H1 (cell line): Measurements from ENCODE around the gene ARL5C. TPM values are rescaled to one million over a fixed set of nuclear protein-coding genes. Genes with fewer than 3 reads are reported as not detected.

Source experiments
- CTCF ChIA-PET: fragments of 300-600 bp; sonication (Branson Sonifier 250); formaldehyde crosslinking; loops from one replicate; lab custom pipeline; 2021; ENCODE audit not compliant: partially characterized antibody; lab: Charles Lee
- POLR2A ChIA-PET: fragments of 300-600 bp; sonication (Branson Sonifier 250); formaldehyde crosslinking; loops from one replicate; lab custom pipeline; 2021; ENCODE audit warnings: inconsistent platforms; ENCODE audit not compliant: partially characterized antibody; lab: Charles Lee
- DNase-seq, 2 experiments: peaks; one replicate each; pipeline versions ENCODE4 v3.0.0 to v3.0.0-alpha.2; 2010 to 2022; ENCODE audit warnings: low spot score in 2 of 2, low read depth in 1 of 2, mixed read lengths in 1 of 2
- FAIRE-seq: peaks from 2 replicates; lab custom pipeline; 2011; peaks lifted over from hg19 to GRCh38; lab: Jason Lieb, UNC
- H2AFZ ChIP-seq: 2 replicates; pipeline ENCODE4 v1.8.1; 2012; ENCODE audit warnings: low read length, inconsistent platforms
- H2AK5ac ChIP-seq: 2 replicates; pipeline ENCODE4 v1.6.1; 2013; ENCODE audit warnings: low read depth, low read length
- H2BK120ac ChIP-seq: replicated peaks from 2 replicates; pipeline ENCODE3; 2013; ENCODE audit warnings: low read depth, low read length, inconsistent platforms
- H2BK12ac ChIP-seq: 2 replicates; pipeline ENCODE4 v1.6.1; 2013; ENCODE audit warnings: low read depth, low read length
- H2BK15ac ChIP-seq: 2 replicates; pipeline ENCODE4 v1.6.1; 2013; ENCODE audit warnings: low read length
- H2BK20ac ChIP-seq: 2 replicates; pipeline ENCODE4 v1.6.1; 2013; ENCODE audit warnings: low read length
- H2BK5ac ChIP-seq: 2 replicates; pipeline ENCODE4 v1.6.1; 2013; ENCODE audit warnings: low read depth, low read length
- H3K14ac ChIP-seq: 2 replicates; pipeline ENCODE4 v1.6.1; 2013; ENCODE audit warnings: inconsistent platforms; ENCODE audit not compliant: insufficient read length
- H3K18ac ChIP-seq: 2 replicates; pipeline ENCODE4 v1.6.1; 2013; ENCODE audit warnings: low read length; ENCODE audit errors: extremely low read depth
- H3K23ac ChIP-seq: 2 replicates; pipeline ENCODE4 v1.6.1; 2013; ENCODE audit warnings: inconsistent platforms; ENCODE audit not compliant: insufficient read length
- H3K23me2 ChIP-seq: 2 replicates; pipeline ENCODE4 v1.6.1; 2013; ENCODE audit warnings: low read depth, low read length
- H3K27ac ChIP-seq: 2 replicates; pipeline ENCODE4 v1.6.1; 2011; ENCODE audit warnings: low read depth, low read length, inconsistent platforms
- H3K27me3 ChIP-seq, 4 experiments: replicated peaks in 1 of 4; 1 replicate in 1 of 4; 2 replicates in 3 of 4; pipeline versions ENCODE4 v1.6.1 to v1.8.1; 2011 to 2013; ENCODE audit warnings: low read length in 3 of 4, mild to moderate bottlenecking in 3 of 4, inconsistent platforms in 2 of 4, mixed read lengths in 2 of 4, moderate library complexity in 1 of 4; ENCODE audit not compliant: control insufficient read depth in 3 of 4, insufficient read depth in 3 of 4; ENCODE audit errors: extremely low read depth in 1 of 4
- H3K36me3 ChIP-seq, 4 experiments: 2 replicates each; pipeline versions ENCODE4 v1.6.1 to v1.8.1; 2011 to 2013; ENCODE audit warnings: mild to moderate bottlenecking in 4 of 4, low read length in 3 of 4, moderate library complexity in 2 of 4, control low read depth in 1 of 4, inconsistent platforms in 1 of 4; ENCODE audit not compliant: insufficient read depth in 4 of 4, control insufficient read depth in 2 of 4
- H3K4ac ChIP-seq: replicated peaks from 2 replicates; pipeline ENCODE3; 2013; ENCODE audit warnings: low read length, low read depth, mixed read lengths, inconsistent platforms; ENCODE audit not compliant: insufficient read length
- H3K4me1 ChIP-seq, 4 experiments: replicated peaks in 1 of 4; 1 replicate in 1 of 4; 2 replicates in 3 of 4; pipeline versions ENCODE4 v1.6.1 to v1.8.1; 2011 to 2013; ENCODE audit warnings: low read length in 3 of 4, inconsistent platforms in 2 of 4, mixed read lengths in 1 of 4; ENCODE audit not compliant: insufficient read depth in 4 of 4, control insufficient read depth in 3 of 4
- H3K4me2 ChIP-seq, 2 experiments: 2 replicates each; pipeline versions ENCODE4 v1.6.1 to v1.8.1; 2011 to 2013; ENCODE audit warnings: low read depth in 2 of 2, low read length in 2 of 2, control low read depth in 1 of 2, inconsistent platforms in 1 of 2, mild to moderate bottlenecking in 1 of 2; ENCODE audit not compliant: insufficient read depth in 1 of 2
- H3K4me3 ChIP-seq, 4 experiments: fragments of 200-600, 300-600 bp in 1 of 4; sonication (generic), shearing (Covaris generic), sonication (Bioruptor Twin) in 1 of 4; 2 replicates each; pipeline versions ENCODE4 v1.5.1 to v1.8.1; 2011 to 2016; ENCODE audit warnings: low read length in 4 of 4, low read depth in 3 of 4, control low read depth in 2 of 4, inconsistent platforms in 2 of 4, mild to moderate bottlenecking in 2 of 4, mixed read lengths in 1 of 4, moderate library complexity in 1 of 4; ENCODE audit not compliant: insufficient read depth in 2 of 4; ENCODE audit errors: extremely low read depth in 1 of 4
- H3K56ac ChIP-seq: replicated peaks from 2 replicates; pipeline ENCODE3; 2013; ENCODE audit warnings: low read depth, mild to moderate bottlenecking, mixed read lengths, low read length, inconsistent platforms; ENCODE audit not compliant: insufficient read length
- H3K79me1 ChIP-seq: 2 replicates; pipeline ENCODE4 v1.6.1; 2013; ENCODE audit warnings: low read depth, low read length, control low read depth
- H3K79me2 ChIP-seq, 2 experiments: 2 replicates each; pipeline versions ENCODE4 v1.6.1 to v1.8.1; 2012 to 2013; ENCODE audit warnings: low read length in 2 of 2, mild to moderate bottlenecking in 2 of 2, inconsistent platforms in 1 of 2; ENCODE audit not compliant: insufficient read depth in 2 of 2, control insufficient read depth in 1 of 2
- H3K9ac ChIP-seq, 4 experiments: replicated peaks in 1 of 4; 1 replicate in 1 of 4; 2 replicates in 3 of 4; pipeline versions ENCODE4 v1.6.1 to v1.8.1; 2011 to 2013; ENCODE audit warnings: low read depth in 3 of 4, low read length in 3 of 4, control low read depth in 2 of 4, mild to moderate bottlenecking in 2 of 4, moderate library complexity in 2 of 4, inconsistent platforms in 1 of 4; ENCODE audit errors: extremely low read depth in 1 of 4
- H3K9me3 ChIP-seq, 2 experiments: 2 replicates each; pipeline versions ENCODE4 v1.6.1 to v1.8.1; 2012 to 2013; ENCODE audit warnings: mild to moderate bottlenecking in 2 of 2, moderate library complexity in 2 of 2, control low read depth in 1 of 2, inconsistent platforms in 1 of 2, low read depth in 1 of 2, low read length in 1 of 2, mixed read lengths in 1 of 2; ENCODE audit not compliant: insufficient read depth in 2 of 2
- H4K20me1 ChIP-seq, 2 experiments: replicated peaks in 1 of 2; 2 replicates each; pipeline versions ENCODE3 to v1.8.1; 2011 to 2013; ENCODE audit warnings: inconsistent platforms in 2 of 2, low read length in 2 of 2, mild to moderate bottlenecking in 1 of 2; ENCODE audit not compliant: insufficient read depth in 2 of 2, control insufficient read depth in 1 of 2
- H4K5ac ChIP-seq: 2 replicates; pipeline ENCODE4 v1.6.1; 2013; ENCODE audit warnings: low read length, low read depth, mixed read lengths, inconsistent platforms; ENCODE audit not compliant: insufficient read length
- H4K8ac ChIP-seq: 2 replicates; pipeline ENCODE4 v1.8.0; 2013; ENCODE audit warnings: mild to moderate bottlenecking, moderate library complexity, low read length, inconsistent platforms; ENCODE audit not compliant: insufficient read depth; ENCODE audit errors: extremely low read depth
- H4K91ac ChIP-seq: replicated peaks from 2 replicates; pipeline ENCODE3; 2013; ENCODE audit warnings: low read length, mixed read lengths, inconsistent platforms; ENCODE audit not compliant: insufficient read length
- ASH2L ChIP-seq: fragments of 200-600, 300-600 bp; sonication (generic); IDR thresholded peaks from one replicate; pipeline ENCODE4 v1.7.1; 2017; ENCODE audit warnings: low read length
- CHD1 ChIP-seq: IDR thresholded peaks from 2 replicates; pipeline ENCODE4 v1.6.1; 2012; ENCODE audit warnings: low read depth, low read length, improper control_type of control experiment
- CREB1 ChIP-seq: IDR thresholded peaks from 2 replicates; pipeline ENCODE4 v1.6.1; 2012; ENCODE audit warnings: inconsistent platforms
- E2F6 ChIP-seq: IDR thresholded peaks from 2 replicates; pipeline ENCODE4 v1.6.1; 2012; ENCODE audit warnings: inconsistent platforms
- GTF2F1 ChIP-seq: IDR thresholded peaks from 2 replicates; pipeline ENCODE4 v1.6.1; 2012; ENCODE audit warnings: low read depth, low read length, improper control_type of control experiment, borderline replicate concordance
- MAFK ChIP-seq: IDR thresholded peaks from 2 replicates; pipeline ENCODE4 v1.6.1; 2012; ENCODE audit warnings: low read depth, mild to moderate bottlenecking, improper control_type of control experiment, low read length
- MAX ChIP-seq: IDR thresholded peaks from 2 replicates; pipeline ENCODE4 v1.6.1; 2012; ENCODE audit warnings: inconsistent platforms
- SIRT6 ChIP-seq: IDR thresholded peaks from one replicate; pipeline ENCODE4 v1.7.1; 2012; ENCODE audit warnings: low read length, inconsistent platforms
- SIX5 ChIP-seq: IDR thresholded peaks from 2 replicates; pipeline ENCODE4 v1.6.1; 2011; ENCODE audit warnings: mild to moderate bottlenecking, low read depth, low read length
- SP4 ChIP-seq: IDR thresholded peaks from 2 replicates; pipeline ENCODE4 v1.6.1; 2012; ENCODE audit warnings: low read length, inconsistent platforms
- TAF1 ChIP-seq: IDR thresholded peaks from 2 replicates; pipeline ENCODE4 v1.6.1; 2011; ENCODE audit warnings: mild to moderate bottlenecking, low read depth, low read length
- TEAD4 ChIP-seq: IDR thresholded peaks from 2 replicates; pipeline ENCODE4 v1.6.1; 2012; ENCODE audit warnings: low read depth, low read length, inconsistent platforms, mixed read lengths
- WGBS, 2 experiments: shearing (Covaris generic) in 1 of 2; methylation state at CpG; one replicate each; pipeline versions ENCODE4 v1.1.6 to v1.1.7; 2013 to 2015; ENCODE audit warnings: low lambda C conversion rate in 2 of 2, mixed read lengths in 2 of 2, inconsistent platforms in 1 of 2, low coverage in 1 of 2, missing lambda C conversion rate in 1 of 2; ENCODE audit not compliant: insufficient replicate concordance in 2 of 2, insufficient coverage in 1 of 2, insufficient read length in 1 of 2; ENCODE audit errors: extremely low coverage in 1 of 2, missing lambda C conversion rate in 1 of 2; 5-methylcytosine and 5-hydroxymethylcytosine counted together
- polyA plus RNA-seq, 7 experiments: library from polyadenylated mRNA; depleted of rRNA in 3 of 7; stranded (reverse) in 5 of 7; unstranded in 2 of 7; fragments of >200 nt in 5 of 7; fragments of 200-250 nt in 2 of 7; gene quantifications; 1 replicate in 5 of 7; 2 replicates in 1 of 7; 4 replicates in 1 of 7; pipeline versions ENCODE4 v1.2.1 to v1.2.3, GENCODE V29; 2011 to 2013; ENCODE audit warnings: missing spikeins in 2 of 7, mixed read lengths in 2 of 7
- total RNA-seq: library from RNA; stranded (reverse); fragmentation: NEBNext Ultra II Directional; extraction: Animal tissue kit (Norgen Biotek cat#: 25700); gene quantifications from 2 replicates; pipeline ENCODE4 v1.2.1, GENCODE V29; 2021

The ARL5C gene
- total and polyA plus RNA-seq, 2 of the 8 experiments (the other 6 are each of a cell fraction or from before 2014, with no cell fraction given) = not detected

- Histone ChIP-seq H2BK15ac (peak within 1 kb of the TSS; percentile 32; the same call in 1 of the 2 replicates), H3K27ac (peak within 1 kb of the TSS; percentile 49; the same call in 1 of the 2 replicates), H3K23ac (no peak within 1 kb of the TSS), H3K56ac (peak within 1 kb of the TSS; percentile 55), H3K4ac (peak within 1 kb of the TSS; percentile 38), H2AK5ac (no peak within 1 kb of the TSS), H2BK5ac (peak within 1 kb of the TSS; percentile 57; the same call in 1 of the 2 replicates), H2AFZ (no peak within 1 kb of the TSS), H3K23me2 (peaks cover 11% of the 10 kb centered on the region), H2BK20ac (no peak within 1 kb of the TSS), H3K4me3 (peak within 1 kb of the TSS; percentile 78 to 89 (median 80)), H3K9ac (peak within 1 kb of the TSS; percentile 26 to 59 (median 51); a peak in 4 of 7 replicates), H4K5ac (peak within 1 kb of the TSS; percentile 86), H2BK120ac (peak within 1 kb of the TSS; percentile 33), H3K18ac (peak within 1 kb of the TSS; percentile 73; the same call in 1 of the 2 replicates), H3K4me1 (peaks cover 4 to 31% (median 23%) of the 10 kb centered on the region in 4 experiments), H3K4me2 (peak within 1 kb of the TSS; percentile 80 to 82), H4K91ac (peak within 1 kb of the TSS; percentile 26), H4K20me1 (peaks cover 2 to 23% of the 10 kb centered on the region in 2 experiments), H4K8ac (peak within 1 kb of the TSS; percentile 69), H3K79me1 (peaks cover 13% of the 10 kb centered on the region), H3K27me3 (no peaks in the 10 kb centered on the region), H3K9me3 (no peaks in the 10 kb centered on the region), H2BK12ac (peak within 1 kb of the TSS; percentile 52; the same call in 1 of the 2 replicates), H3K79me2 (peaks cover 7 to 60% of the 10 kb centered on the region in 2 experiments), H3K36me3 (peaks cover 12 to 27% (median 18%) of the 10 kb centered on the region in 4 experiments), H3K14ac (no peak within 1 kb of the TSS)
- FAIRE-seq (no peak), DNase-seq (peak in 1 of 2 experiments; percentile 85)
- WGBS, 2 experiments = 10% methylated on average over 7 of the region's 55 CpGs; no CpG with 5 or more reads in 1 of the 2 experiments
- CTCF ChIA-PET = interaction anchor here (1.0 to 4.1 kb wide), 5 partner anchors 9 to 41 kb away, joined by 4 to 19 read pairs (median 6); no protein-coding TSS in a partner anchor
- POLR2A ChIA-PET = interaction anchor here (0.6 to 5.0 kb wide), 10 partner anchors 10 to 765 kb away, joined by 3 to 49 read pairs (median 4); partner anchors contain the start of genes ARL5C, MED1 and STAC2
- peak; percentile 49 for TF ChIP-seq E2F6
- TF ChIP-seq MAX = peak; percentile 60
- TF ChIP-seq SIRT6 = no peak
- TF ChIP-seq TAF1 = peak; percentile 62
- TF ChIP-seq CHD1 = no peak
- no peak for TF ChIP-seq TEAD4
- TF ChIP-seq SIX5 = no peak
- TF ChIP-seq CREB1 = peak; percentile 82
- no peak for TF ChIP-seq MAFK
- TF ChIP-seq GTF2F1 = no peak
- TF ChIP-seq SP4 = no peak
- peak; percentile 47 for TF ChIP-seq ASH2L
These were observed 31.6 kb upstream of the ARL5C start, which contains the start of gene CACNB1 for GRCh38 chr17:39197380-39198185. TSS of gene CACNB1 (minus strand) at chr17:39197669. CDS start at chr17:39197495, 174 bp downstream.
